GM21423 (cell line): ENCODE results near the gene ZFP62.

Experiments used
- ATAC-seq: cut with Tn5 transposase; IDR thresholded peaks from one replicate; pipeline ENCODE4 v1.9.1; 2021; ENCODE audit warnings: mild to moderate bottlenecking, moderate library complexity; ENCODE audit not compliant: unreplicated experiment

Gene ZFP62

GRCh38 chr5:180869587-180869986, 8.5 kb upstream of the ZFP62 start:
- no peak for ATAC-seq

DNA sequence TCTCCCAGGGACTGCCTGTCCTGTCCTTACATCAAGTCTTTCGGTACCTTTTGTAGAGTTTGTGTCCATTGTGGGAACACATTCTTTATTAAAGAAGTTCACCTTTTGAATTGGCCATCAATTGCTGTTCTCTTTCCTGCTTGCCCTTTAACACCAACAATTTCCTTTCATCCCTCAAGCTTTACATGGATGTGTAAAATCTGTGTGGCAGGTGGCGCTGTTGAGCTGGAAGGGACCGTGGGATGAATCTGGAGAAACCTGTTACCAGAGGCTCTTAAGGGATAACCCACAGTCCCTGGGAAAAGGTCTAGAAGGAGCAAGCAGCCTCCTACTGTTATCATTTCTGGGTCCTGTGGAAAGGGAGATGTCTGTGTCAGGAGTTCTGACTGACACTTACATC, 7.9 kb upstream of the ZFP62 start:
- no peak for ATAC-seq

DNA sequence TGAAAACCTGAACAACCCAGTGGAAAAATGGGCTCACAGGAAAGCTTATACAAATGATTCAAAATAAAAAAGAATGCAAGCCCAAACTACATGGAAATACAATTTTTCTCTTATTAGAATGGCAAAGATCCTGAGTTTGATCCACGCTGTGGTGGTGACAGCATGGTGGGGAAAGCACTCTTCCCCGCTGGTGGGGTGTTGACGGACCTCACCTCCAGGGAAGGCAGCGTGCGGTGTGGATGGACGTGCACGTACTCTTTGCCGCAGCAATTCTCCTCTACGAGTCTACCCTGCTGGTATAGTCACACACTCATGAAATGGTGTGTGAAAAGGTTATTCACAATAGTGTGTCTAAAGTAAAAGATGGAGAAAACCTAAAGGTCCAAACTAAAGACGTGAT, 5.9 kb upstream of the ZFP62 start:
- no peak for ATAC-seq

DNA sequence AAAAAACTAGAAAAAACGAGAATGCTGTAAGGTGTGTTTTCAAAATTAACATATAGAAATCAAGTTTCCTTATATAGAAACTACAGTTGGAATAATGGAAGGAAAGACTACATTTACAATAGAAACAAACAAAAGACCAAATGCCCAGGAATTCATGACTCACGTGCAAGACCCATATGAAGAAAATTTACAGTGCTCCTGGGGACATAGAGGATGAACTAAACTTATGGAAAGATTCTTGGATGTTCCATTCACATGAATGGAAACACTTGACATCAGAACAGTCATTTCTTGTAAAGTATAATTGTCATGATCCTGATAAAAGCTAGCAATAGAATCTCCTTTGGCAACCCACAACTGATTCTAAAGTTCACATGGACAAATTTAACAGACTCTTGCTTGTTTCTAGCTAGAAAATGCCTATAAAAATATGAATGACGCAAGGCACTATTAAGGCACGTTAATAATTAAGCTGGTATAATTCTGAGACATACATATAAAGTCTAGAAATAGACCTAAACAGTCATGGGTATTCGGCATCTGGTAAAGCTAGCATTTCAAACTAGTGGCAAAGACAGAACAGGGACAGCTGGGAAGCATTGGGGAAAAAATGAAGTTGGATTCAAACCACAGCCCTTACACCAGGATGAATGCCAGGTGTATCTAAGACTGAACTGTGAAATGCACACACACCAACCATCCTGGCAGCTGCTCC, 5.1 kb upstream of the ZFP62 start:
- no peak for ATAC-seq

GRCh38 chr5:180862645-180863044, 1.6 kb upstream of the ZFP62 start:
- no peak for ATAC-seq

- peak; percentile 47 for ATAC-seq
These were observed 696 bp downstream of the ZFP62 start for GRCh38 chr5:180860273-180860886.

- no peak for ATAC-seq
These were observed 2.5 kb downstream of the ZFP62 start for GRCh38 chr5:180858586-180858985.

GRCh38 chr5:180853848-180854176, 7.3 kb downstream of the ZFP62 start:
- ATAC-seq = no peak

- no peak for ATAC-seq
These were observed 7.8 kb downstream of the ZFP62 start for GRCh38 chr5:180853121-180853847.

- ATAC-seq = no peak
These were observed 8.6 kb downstream of the ZFP62 start for GRCh38 chr5:180852495-180852894.

DNA sequence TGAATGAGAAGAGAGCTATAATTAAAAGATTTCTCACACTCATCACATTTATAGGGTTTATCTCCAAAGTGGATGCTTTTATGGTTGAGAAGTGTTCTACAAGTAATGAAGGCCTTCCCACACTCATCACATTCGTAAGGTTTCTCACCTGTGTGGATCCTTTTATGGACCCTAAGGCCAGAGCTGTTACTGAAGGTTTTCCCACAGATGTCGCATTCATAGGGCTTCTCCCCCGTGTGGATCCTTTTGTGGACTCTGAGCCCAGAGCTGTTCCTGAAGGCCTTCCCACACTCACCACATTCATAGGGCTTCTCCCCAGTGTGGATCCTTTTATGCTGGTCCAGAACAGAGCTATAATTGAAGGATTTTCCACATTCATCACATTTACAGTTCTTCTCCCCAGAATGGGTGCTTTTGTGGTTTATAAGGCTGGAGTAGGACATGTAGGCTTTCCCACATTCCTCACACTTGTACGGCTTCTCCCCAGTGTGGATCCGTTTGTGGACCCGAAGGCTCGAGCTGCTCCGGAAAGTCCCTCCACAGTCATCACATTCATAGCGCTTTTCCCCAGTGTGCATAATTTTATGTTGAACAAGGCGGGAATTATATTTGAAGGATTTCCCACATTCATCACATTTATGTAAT, 10.5 kb downstream of the ZFP62 start:
- ATAC-seq = no peak

DNA sequence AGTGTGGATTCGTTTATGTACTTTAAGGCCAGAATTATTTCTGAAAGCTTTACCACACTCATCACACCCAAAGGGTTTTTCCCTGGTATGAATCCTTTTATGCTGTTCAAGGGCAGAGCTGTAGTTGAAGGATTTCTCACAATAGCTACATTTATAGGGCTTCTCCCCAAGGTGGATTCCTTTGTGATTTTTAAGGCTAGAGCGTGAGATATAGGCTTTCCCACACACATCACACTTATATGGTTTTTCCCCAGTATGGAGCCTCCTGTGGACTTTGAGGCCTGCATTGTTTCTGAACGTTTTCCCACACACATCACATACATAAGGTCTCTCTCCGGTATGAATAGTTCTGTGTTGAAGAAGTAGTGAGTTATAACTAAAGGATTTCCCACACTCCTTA, 11.2 kb downstream of the ZFP62 start:
- no peak for ATAC-seq

DNA sequence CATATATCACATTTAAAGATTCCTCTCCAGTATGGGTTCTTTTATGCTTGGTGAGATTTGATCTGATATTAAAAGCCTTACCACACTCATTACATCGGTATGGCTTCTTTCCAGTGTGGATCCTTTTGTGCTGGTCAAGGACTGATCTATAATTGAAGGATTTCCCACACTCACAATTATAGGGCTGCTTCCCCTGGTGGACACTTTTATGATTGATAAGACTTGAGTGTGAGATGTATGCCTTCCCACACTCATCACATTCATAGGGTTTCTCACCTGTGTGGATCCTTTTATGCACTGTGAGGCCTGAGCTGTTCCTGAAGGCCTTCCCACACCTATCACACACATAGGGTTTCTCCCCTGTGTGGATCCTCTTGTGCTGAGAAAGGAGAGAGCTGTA, 12.2 kb downstream of the ZFP62 start:
- no peak for ATAC-seq

- ATAC-seq = no peak
These were observed 12.8 kb downstream of the ZFP62 start for GRCh38 chr5:180848265-180848664.

DNA sequence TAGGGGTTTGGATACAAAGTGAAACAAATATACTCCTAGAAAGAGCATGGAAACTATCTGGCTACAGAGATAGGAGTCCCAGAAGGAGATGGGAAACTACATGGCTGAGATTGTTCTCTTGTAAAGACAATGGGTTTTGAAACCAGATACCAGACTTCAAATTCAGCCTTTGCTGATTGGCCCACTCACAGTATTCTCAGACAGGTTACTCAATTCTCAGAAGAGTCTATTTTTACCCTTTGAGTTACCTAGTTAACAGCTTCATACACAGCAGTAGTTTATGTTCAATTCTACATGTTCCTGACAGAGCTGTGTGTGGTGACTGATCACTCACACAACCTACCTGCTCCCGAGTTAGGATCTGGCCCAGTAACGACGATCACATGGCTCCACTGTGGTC, 14.1 kb downstream of the ZFP62 start:
- no peak for ATAC-seq

DNA sequence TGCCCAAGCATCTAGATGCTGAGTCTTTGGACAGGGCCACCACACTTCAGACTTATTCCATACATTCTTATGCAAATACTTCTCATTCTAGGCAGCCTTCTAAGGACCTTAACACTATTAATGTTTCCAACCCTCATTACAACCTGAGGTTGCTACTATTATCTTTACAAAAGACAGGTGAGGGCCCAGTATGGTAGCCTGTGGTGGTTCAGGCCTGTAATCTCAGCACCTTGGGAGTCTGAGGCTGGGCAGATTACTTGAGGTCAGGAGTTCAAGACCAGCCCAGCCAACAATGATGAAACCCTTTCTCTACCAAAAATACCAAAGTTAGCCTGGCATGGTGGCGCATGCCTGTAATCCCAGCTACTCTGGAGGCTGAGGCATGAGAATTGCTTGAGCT, 16.2 kb downstream of the ZFP62 start:
- ATAC-seq = no peak

DNA sequence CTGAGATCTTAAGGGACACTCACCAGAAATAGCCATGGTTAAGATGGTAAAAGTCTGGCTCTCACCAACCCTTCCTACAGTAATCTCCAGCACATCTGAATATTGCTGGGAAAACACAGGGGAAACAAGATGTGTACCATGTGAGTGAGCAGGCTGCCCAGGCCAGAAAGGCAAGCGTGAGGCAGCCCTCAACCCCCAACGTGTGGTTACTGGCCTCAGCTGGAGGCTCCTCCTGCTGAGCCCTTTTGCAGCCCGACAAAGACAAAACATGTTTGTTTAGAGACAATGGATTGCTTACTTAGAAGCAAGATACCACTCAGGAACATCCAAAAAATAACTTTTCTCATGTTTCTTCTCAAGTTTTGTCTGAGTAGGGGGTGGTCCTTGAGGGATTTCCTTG, 16.6 kb downstream of the ZFP62 start:
- no peak for ATAC-seq

GRCh38 chr5:180839935-180840334, 21.1 kb downstream of the ZFP62 start:
- ATAC-seq = no peak

DNA sequence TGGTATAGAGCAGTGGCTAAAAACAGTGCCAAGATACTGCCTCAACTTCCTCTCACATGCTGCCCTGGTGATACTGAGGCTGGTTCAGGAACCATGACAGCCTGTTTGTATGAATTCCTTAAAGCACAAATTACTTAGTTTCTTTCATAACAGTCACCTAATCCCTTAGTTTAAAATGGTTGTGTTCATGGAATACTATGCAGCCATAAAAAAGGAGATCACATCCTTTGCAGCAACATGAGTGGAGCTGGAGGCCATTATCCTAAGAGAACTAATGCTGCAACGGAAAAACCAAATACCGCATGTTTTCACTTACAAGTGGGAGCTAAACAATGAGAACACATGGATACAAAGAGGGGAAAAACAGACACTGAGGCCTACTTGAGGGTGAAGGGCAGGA, 21.8 kb downstream of the ZFP62 start:
- no peak for ATAC-seq

- ATAC-seq = no peak
These were observed 23.6 kb downstream of the ZFP62 start for GRCh38 chr5:180837478-180837877.

GRCh38 chr5:180832638-180833068, 28.4 kb downstream of the ZFP62 start:
- peak; percentile 48 for ATAC-seq
